ENCODE measurements around the gene NFASC. TPM values are rescaled to one million over a fixed set of nuclear protein-coding genes. Genes with fewer than 3 reads are reported as not detected.

Gene NFASC
- total RNA-seq, 2 donors from 2014 or later, result 4.4 to 7.6 TPM

DNA sequence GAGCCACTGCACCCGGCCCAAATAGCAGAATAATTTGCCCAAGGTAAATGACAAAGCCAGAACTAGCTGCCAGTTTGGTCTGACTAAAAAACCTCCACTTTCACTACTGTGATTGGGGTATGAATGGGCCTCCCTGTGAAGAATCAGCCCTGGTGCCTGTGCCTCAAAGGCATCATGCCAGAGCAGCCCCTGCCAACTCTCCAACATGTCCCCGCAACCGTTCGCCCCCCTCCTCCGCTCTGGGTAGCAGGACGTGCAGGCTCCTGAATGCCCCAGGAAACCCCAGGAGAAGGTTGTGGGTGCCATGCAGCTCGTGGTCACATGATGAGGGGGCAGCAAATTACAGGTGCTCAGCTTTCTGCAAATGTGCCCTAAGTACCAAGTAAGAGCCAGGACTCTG is 157.7 kb downstream of the NFASC start:
- Histone ChIP-seq H3K9me3 (no peaks in the 10 kb centered on the region), H3K27me3 (no peaks in the 10 kb centered on the region), H3K36me3 (replicated peaks in 1 of 2; ENCODE audit: insufficient read depth in 1 of 2, low read depth in 2 of 2) (no peaks in the 10 kb centered on the region), H3K4me1 (no peaks in the 10 kb centered on the region), H3K27ac (no peak overlapping the region), H3K4me3 (no peak overlapping the region)
- 65 to 70% methylated on average over 2 to 7 of the region's 7 CpGs for WGBS, 2 donors
- DNase-seq (no peak), ATAC-seq (no peak)
- intact Hi-C loops (cut with DNase I), result no loop called here
- TF ChIP-seq, protein P1, sequence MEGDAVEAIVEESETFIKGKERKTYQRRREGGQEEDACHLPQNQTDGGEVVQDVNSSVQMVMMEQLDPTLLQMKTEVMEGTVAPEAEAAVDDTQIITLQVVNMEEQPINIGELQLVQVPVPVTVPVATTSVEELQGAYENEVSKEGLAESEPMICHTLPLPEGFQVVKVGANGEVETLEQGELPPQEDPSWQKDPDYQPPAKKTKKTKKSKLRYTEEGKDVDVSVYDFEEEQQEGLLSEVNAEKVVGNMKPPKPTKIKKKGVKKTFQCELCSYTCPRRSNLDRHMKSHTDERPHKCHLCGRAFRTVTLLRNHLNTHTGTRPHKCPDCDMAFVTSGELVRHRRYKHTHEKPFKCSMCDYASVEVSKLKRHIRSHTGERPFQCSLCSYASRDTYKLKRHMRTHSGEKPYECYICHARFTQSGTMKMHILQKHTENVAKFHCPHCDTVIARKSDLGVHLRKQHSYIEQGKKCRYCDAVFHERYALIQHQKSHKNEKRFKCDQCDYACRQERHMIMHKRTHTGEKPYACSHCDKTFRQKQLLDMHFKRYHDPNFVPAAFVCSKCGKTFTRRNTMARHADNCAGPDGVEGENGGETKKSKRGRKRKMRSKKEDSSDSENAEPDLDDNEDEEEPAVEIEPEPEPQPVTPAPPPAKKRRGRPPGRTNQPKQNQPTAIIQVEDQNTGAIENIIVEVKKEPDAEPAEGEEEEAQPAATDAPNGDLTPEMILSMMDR (IDR thresholded peaks at IDR 0.05), result no peak
- no peak for TF ChIP-seq POLR2A (IDR thresholded peaks at IDR 0.05)

DNA sequence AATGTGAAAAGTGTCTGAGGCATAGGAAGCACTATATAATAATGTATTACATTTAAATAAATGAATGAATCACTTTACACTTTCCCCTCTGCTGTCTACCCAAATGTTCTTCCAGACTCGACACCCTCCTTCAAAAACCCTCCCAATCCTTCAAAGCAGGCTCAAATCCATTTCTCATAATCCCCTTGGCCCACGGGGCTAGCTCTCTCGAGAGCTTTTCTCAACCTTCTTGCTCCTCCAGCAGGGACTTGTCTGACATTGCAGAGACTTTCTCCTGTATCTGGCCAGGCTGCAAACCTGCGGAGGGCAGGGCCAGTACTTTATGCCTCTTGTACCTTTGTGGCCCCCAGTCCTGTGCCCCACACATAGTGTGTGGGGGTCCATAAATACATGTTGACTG is 158.3 kb downstream of the NFASC start:
- intact Hi-C loops (cut with DNase I), result no loop called here
- 49 to 56% methylated on average over 4 of the region's 4 CpGs for WGBS, 2 donors
- Histone ChIP-seq H3K36me3 (replicated peaks in 1 of 2; ENCODE audit: insufficient read depth in 1 of 2, low read depth in 2 of 2) (no peaks in the 10 kb centered on the region), H3K9me3 (no peaks in the 10 kb centered on the region), H3K4me3 (no peak overlapping the region), H3K4me1 (no peaks in the 10 kb centered on the region), H3K27me3 (no peaks in the 10 kb centered on the region), H3K27ac (no peak overlapping the region)
- ATAC-seq, result no peak
- no peak for DNase-seq
- TF ChIP-seq, protein P1 (IDR thresholded peaks at IDR 0.05), result no peak
- TF ChIP-seq POLR2A (IDR thresholded peaks at IDR 0.05), result no peak

DNA sequence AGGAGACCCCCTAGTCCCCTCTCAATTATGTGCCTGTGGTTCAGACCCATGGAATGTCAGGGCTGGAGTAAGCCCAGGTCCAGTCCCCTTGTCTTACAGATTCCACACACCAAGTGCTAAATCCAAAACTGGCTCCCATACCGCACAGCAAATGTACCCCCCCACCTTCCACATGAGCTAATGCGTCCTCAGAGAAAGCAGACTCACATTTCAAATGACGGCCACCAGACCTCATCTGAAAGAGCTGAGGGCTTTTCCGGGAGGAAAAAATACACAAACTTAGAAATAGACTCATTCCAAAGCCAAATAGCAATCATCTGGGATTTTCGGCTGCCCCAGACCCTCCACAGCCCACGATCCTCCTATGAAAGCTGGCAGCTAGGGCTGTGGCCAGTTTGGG is 159.6 kb downstream of the NFASC start:
- Histone ChIP-seq H3K27ac (no peak overlapping the region), H3K4me3 (no peak overlapping the region), H3K27me3 (no peaks in the 10 kb centered on the region), H3K4me1 (no peaks in the 10 kb centered on the region), H3K36me3 (replicated peaks in 1 of 2; ENCODE audit: insufficient read depth in 1 of 2, low read depth in 2 of 2) (no peaks in the 10 kb centered on the region), H3K9me3 (no peaks in the 10 kb centered on the region)
- no peak for ATAC-seq
- DNase-seq, result no peak
- 54 to 65% methylated on average over 6 of the region's 6 CpGs for WGBS, 2 donors
- no peak for TF ChIP-seq POLR2A (IDR thresholded peaks at IDR 0.05)
- TF ChIP-seq, protein P1 (IDR thresholded peaks at IDR 0.05), result no peak
- intact Hi-C loops (cut with DNase I), result no loop called here

DNA sequence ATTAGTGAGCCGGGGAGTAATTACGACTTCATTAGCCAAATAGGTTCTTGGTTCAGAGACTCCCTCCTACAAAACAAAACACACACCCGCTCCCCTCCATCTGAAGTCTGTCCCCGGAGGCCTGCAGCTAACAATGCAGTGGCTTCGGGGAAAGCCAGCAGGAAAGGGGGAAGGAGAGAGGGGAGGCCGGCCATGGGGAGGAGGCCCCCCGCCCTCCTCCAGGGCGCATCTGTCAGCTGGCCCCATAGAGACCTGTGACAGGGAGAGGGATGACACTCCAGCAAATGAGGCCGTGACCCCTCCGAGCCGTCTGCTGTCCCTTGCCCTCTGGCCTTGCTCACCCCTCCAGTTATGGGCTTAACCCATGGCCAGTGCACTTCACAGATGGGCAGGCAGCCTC is 160.2 kb downstream of the NFASC start:
- 45 to 53% methylated on average over 9 to 11 of the region's 11 CpGs for WGBS, 2 donors
- intact Hi-C loops (cut with DNase I), result no loop called here

DNA sequence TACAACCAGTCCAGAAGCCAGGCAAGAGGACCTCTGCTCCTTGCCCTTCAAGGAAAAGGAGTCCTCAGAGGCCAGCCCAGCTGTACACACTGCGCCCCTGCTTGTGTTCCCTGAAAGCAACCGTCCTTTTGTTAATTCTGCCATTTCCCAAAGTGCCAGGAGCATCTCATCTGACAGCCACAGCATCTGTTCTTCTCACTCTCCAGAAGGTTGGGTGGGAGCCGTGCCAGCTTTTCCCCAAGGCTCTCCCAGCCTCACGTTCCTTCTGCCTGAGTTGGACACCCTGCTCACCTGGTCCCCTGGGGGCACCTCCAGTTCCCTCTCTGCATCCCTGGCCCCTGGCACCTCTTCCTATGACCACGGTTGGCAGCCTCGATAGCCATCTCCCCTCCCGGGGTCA is 161.8 kb downstream of the NFASC start:
- WGBS, 2 donors, result 60 to 74% methylated on average over 7 of the region's 7 CpGs
- intact Hi-C loops (cut with DNase I), result no loop called here
- DNase-seq (no peak), ATAC-seq (no peak)
- no peaks in the 10 kb centered on the region for H3K36me3 ChIP-seq (replicated peaks in 1 of 2; ENCODE audit: insufficient read depth in 1 of 2, low read depth in 2 of 2)
- no peaks in the 10 kb centered on the region for H3K27me3 ChIP-seq
- no peak for TF ChIP-seq POLR2A (IDR thresholded peaks at IDR 0.05)
- TF ChIP-seq, protein P1 (IDR thresholded peaks at IDR 0.05), result no peak
- H3K9me3 ChIP-seq, result no peaks in the 10 kb centered on the region
- no peak overlapping the region for H3K27ac ChIP-seq
- no peak overlapping the region for H3K4me3 ChIP-seq
- H3K4me1 ChIP-seq, result no peaks in the 10 kb centered on the region

More for the DNA sequence above, 160.2 kb downstream of the NFASC start:
- Histone ChIP-seq H3K4me3 (no peak overlapping the region), H3K4me1 (no peaks in the 10 kb centered on the region), H3K36me3 (replicated peaks in 1 of 2; ENCODE audit: insufficient read depth in 1 of 2, low read depth in 2 of 2) (no peaks in the 10 kb centered on the region), H3K27ac (no peak overlapping the region), H3K9me3 (no peaks in the 10 kb centered on the region), H3K27me3 (no peaks in the 10 kb centered on the region)
- ATAC-seq (no peak), DNase-seq (no peak)
- no peak for TF ChIP-seq POLR2A (IDR thresholded peaks at IDR 0.05)
- TF ChIP-seq, protein P1 (IDR thresholded peaks at IDR 0.05), result no peak
